ENCODE data around the gene DSTN.

Gene DSTN

GRCh38 chr20:17621229-17621968 lies 51.5 kb downstream of the DSTN start:
- H3K4me3 ChIP-seq (replicated peaks in 1 of 2; ENCODE audit: low read depth in 2 of 2, low read length in 2 of 2) = no peak overlapping the region
- no peak for DNase-seq (ENCODE audit: low read depth in 2 of 2)
- TF ChIP-seq, protein P1, sequence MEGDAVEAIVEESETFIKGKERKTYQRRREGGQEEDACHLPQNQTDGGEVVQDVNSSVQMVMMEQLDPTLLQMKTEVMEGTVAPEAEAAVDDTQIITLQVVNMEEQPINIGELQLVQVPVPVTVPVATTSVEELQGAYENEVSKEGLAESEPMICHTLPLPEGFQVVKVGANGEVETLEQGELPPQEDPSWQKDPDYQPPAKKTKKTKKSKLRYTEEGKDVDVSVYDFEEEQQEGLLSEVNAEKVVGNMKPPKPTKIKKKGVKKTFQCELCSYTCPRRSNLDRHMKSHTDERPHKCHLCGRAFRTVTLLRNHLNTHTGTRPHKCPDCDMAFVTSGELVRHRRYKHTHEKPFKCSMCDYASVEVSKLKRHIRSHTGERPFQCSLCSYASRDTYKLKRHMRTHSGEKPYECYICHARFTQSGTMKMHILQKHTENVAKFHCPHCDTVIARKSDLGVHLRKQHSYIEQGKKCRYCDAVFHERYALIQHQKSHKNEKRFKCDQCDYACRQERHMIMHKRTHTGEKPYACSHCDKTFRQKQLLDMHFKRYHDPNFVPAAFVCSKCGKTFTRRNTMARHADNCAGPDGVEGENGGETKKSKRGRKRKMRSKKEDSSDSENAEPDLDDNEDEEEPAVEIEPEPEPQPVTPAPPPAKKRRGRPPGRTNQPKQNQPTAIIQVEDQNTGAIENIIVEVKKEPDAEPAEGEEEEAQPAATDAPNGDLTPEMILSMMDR (IDR thresholded peaks at IDR 0.05; ENCODE audit: low read depth, low read length) = no peak

DNA sequence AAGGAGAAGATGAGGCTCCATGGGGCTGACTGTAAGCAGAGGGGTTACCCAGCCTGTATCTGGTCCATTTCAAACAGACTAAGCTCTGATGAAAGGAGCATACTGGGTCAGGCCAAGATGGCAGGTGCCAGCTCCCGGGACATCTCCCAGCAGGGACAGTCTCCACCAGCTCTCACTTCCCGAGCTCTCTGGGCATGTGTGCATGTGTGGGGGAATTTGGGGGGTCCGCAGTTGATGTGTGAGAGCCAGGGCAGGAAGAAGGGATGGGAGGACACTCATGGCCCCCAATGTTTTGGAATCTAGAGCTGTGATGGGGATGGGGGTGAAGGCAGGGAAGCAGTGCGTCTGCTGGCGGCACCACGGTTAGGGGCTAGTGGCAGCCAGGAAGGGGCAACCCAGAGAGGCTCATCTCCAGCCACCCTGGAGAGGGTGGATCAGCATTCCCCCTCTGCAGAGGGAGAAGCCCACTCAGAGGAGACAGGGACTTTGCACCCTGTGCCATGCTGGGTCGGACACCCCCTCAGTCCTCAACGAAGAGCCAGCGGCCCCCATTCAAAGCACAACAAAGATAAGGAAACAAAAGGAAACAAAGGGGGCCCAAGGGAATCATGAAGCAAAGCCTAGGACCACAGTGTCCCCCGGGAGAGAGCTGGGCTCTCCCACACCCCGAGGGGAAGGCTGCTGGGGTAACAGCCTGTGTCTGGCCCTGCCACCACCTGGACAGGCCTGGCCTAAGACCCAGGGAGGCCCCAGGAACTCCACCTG lies 52.4 kb downstream of the DSTN start:
- TF ChIP-seq, protein P1 (IDR thresholded peaks at IDR 0.05; ENCODE audit: low read depth, low read length) = no peak
- DNase-seq (ENCODE audit: low read depth in 2 of 2) = no peak

DNA sequence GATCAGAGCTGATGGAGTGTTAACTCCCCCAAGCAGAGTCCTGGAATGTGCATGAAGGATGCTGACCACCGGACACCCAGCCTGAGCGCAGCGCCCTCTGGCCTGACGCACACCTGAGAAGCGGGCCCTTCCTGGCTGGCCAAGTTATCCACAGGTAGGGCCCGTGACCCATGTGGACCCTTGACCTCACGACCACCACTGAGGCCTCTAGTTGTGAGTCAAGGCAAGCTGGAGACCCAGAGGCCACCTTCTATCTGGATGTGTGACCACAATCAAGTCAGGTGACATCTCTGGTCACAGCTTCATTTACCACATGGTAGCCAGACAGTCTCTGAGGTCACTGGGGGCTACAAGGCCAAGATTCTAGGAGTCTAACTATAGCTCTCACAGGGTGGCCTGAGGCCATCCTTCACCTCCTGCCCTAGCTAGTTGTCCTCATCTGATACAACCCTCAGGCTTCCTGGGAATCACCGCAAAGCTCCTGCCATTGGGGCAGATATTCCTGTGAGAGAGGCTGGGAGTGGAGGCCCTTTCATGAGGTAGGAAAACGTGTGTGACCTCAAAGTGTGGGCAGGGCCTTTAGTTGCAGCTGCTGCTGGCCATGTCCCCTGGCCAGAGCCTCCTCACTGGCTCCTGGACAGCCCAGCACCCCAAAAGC lies 53.1 kb downstream of the DSTN start:
- no peak overlapping the region for H3K4me3 ChIP-seq (replicated peaks in 1 of 2; ENCODE audit: low read depth in 2 of 2, low read length in 2 of 2)
- no peak for DNase-seq (ENCODE audit: low read depth in 2 of 2)
- TF ChIP-seq, protein P1 (IDR thresholded peaks at IDR 0.05; ENCODE audit: low read depth, low read length) = no peak

More for the DNA sequence above, 52.4 kb downstream of the DSTN start:
- H3K4me3 ChIP-seq (replicated peaks in 1 of 2; ENCODE audit: low read depth in 2 of 2, low read length in 2 of 2) = no peak overlapping the region

DNA sequence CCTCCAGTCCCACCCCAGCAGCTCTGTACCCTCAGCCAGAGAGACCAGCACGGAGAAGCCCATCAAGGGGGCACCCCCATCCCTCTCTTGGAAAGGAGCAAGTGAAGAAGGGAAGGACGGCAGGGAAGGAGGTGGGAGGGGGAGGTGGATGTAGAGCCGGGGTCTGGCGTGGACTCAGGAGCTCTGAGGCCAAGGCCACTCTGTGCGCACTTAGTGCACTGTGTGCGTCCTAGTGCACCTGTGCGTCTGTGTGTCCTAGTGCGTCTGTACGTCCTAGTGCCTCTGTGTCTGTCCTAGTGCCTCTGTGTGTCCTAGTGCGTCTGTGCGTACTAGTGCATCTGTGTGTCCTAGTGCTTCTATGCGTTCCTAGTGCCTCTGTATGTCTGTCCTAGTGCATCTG lies 54.2 kb downstream of the DSTN start:
- no peak overlapping the region for H3K4me3 ChIP-seq (replicated peaks in 1 of 2; ENCODE audit: low read depth in 2 of 2, low read length in 2 of 2)
- TF ChIP-seq, protein P1 (IDR thresholded peaks at IDR 0.05; ENCODE audit: low read depth, low read length) = no peak
- no peak for DNase-seq (ENCODE audit: low read depth in 2 of 2)

- no peak overlapping the region for H3K4me3 ChIP-seq (replicated peaks in 1 of 2; ENCODE audit: low read depth in 2 of 2, low read length in 2 of 2)
- DNase-seq (ENCODE audit: low read depth in 2 of 2) = no peak
- TF ChIP-seq, protein P1 (IDR thresholded peaks at IDR 0.05; ENCODE audit: low read depth, low read length) = no peak
These were observed 54.8 kb downstream of the DSTN start for GRCh38 chr20:17624551-17625245.

DNA sequence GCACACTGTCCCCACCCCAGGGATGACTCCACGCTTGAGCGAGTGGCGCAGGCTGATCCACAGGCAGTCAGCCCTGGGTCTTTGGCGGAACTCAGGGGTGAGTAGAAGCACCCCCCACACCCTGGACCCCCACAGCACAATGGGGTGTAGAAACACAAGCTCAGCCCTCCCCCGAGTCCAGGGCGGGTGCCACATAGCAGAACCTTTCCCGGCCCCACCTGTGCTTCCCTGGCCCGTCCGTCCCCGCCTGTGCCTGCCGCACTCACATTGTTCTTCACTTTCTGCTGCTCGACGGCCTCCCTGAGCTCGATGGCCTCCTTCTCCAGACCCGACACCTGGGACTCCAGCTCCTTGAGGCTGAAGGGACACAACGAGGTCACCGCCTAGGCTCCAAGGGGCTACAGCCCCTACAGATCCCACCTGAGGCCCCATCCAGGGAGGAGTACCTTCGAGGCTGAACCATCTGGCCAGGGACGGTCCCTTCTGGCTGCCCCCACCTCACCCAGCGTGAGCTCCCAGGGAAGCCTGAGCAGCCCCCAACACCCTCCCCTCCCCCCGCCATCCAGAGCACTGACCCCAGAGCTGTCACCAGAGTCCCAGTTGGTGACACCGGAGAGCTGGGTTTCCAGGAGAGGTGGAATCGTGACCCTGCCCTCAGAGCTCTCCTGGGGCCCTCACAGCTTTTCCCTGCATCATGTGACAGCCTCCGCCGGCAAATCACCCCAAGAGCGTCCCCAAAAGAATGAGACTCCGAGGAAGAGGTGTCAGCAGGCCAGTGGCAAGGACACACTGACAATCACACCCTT lies 55.6 kb downstream of the DSTN start:
- DNase-seq (ENCODE audit: low read depth in 2 of 2) = no peak
- TF ChIP-seq, protein P1 (IDR thresholded peaks at IDR 0.05; ENCODE audit: low read depth, low read length) = no peak
- no peak overlapping the region for H3K4me3 ChIP-seq (replicated peaks in 1 of 2; ENCODE audit: low read depth in 2 of 2, low read length in 2 of 2)
